MCF 10A (cell line): Measurements from ENCODE around the gene STN1. TPM values are rescaled to one million over a fixed set of nuclear protein-coding genes. Genes with fewer than 3 reads are reported as not detected.

Experiments
- BruUV-seq: library from RNA; stranded (reverse); fragments of 400-500 nt; replicated peaks from 2 replicates; lab custom pipeline; 2021; lab: Mats Ljungman, UMichigan
- CTCF ChIA-PET: fragments of 300-600 bp; sonication (Branson Sonifier 250); formaldehyde crosslinking; extraction: SDS; loops from one replicate; lab custom pipeline; 2021; ENCODE audit warnings: antibody characterized with exemption, inconsistent platforms; lab: Yijun Ruan, JAX
- POLR2A ChIA-PET: fragments of 300-600, 350-650 bp; sonication (Branson Sonifier 250); formaldehyde crosslinking; extraction: SDS; loops from one replicate; lab custom pipeline; 2020; ENCODE audit warnings: antibody characterized with exemption, inconsistent platforms; lab: Yijun Ruan, JAX
- DNase-seq: peaks from one replicate; pipeline ENCODE4 v3.0.0-alpha.2; 2018; ENCODE audit not compliant: unreplicated experiment
- H3K27ac Mint-ChIP-seq: one replicate; pipeline ENCODE4 v1.8.0; 2022; ENCODE audit warnings: mild to moderate bottlenecking, low read depth, mixed read lengths; ENCODE audit not compliant: unreplicated experiment
- H3K27me3 Mint-ChIP-seq: one replicate; pipeline ENCODE4 v1.8.0; 2022; ENCODE audit warnings: mixed read lengths; ENCODE audit not compliant: insufficient read depth, unreplicated experiment
- H3K36me3 Mint-ChIP-seq: one replicate; pipeline ENCODE4 v1.8.0; 2022; ENCODE audit warnings: mild to moderate bottlenecking, moderate library complexity, mixed read lengths; ENCODE audit not compliant: insufficient read depth, unreplicated experiment
- H3K4me1 Mint-ChIP-seq: one replicate; pipeline ENCODE4 v1.8.0; 2022; ENCODE audit warnings: mixed read lengths; ENCODE audit not compliant: insufficient read depth, unreplicated experiment
- H3K4me3 Mint-ChIP-seq: one replicate; pipeline ENCODE4 v1.8.0; 2022; ENCODE audit warnings: mild to moderate bottlenecking, moderate library complexity, mixed read lengths; ENCODE audit not compliant: unreplicated experiment
- H3K9me3 Mint-ChIP-seq: one replicate; pipeline ENCODE4 v1.8.0; 2022; ENCODE audit warnings: mixed read lengths; ENCODE audit not compliant: unreplicated experiment
- intact Hi-C: fragments of 100-400 bp; cut with micrococcal nuclease; formaldehyde crosslinking; loops from 2 replicates; pipeline ENCODE4 v1.14.1; 2022
- total RNA-seq: library from RNA; stranded (reverse); gene quantifications from 2 replicates; pipeline ENCODE4 v1.2.3, GENCODE V29; 2022
- TF ChIP-seq, protein P1 (sequence below): fragments of 200-600 bp; IDR thresholded peaks from one replicate; pipeline ENCODE4 v1.8.0; 2022; ENCODE audit warnings: antibody characterized with exemption, mild to moderate bottlenecking; ENCODE audit not compliant: unreplicated experiment

STN1 gene
- total RNA-seq, 1 experiment from 2014 or later, result 46.7 TPM

DNA sequence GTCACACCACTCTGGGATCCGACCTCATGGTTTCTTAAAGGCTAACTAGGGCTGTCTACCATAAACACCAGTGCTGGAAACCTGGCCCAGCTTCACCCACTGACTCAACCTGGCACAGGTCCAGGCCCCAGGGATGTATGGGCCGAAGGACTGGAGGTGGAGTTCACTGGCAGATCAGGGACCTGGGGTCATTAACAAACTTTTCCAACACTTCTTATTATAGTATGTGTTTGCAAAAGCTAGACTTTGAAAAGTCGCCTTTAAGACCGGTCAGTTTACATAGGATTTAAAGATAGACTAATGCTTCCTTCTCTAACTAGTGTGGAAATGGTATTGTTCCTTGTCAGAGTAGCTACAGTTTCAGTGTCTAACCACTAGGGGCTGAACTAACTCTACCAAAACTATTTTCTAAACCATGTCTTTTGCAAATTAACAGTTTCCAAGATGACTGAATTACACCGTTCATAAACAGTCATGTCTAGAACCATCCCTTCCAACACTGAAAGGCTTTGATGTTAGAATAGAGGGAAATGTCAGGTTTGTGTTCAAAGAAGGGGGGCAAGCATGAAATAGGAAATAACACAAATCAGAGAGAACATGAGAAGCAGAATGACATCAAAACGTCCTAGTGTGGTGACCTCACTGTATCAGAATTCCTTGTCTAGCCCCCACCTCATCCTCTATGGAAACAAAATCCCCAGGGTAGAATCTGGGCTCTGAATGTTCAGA is 29.7 kb downstream of the STN1 start:
- TSS peak; percentile 41 for BruUV-seq
- ChIA-PET POLR2A (interaction anchor here (0.6 to 13.6 kb wide), 33 partner anchors 9 to 388 kb away, joined by 3 to 315 read pairs (median 4); partner anchors contain the start of genes SFR1, SLK and STN1), CTCF (interaction anchor here (0.5 to 8.6 kb wide), 43 partner anchors 11 to 238 kb away, joined by 3 to 203 read pairs (median 4); partner anchors contain the start of gene SFR1)
- peak overlapping the region; percentile 1 for H3K4me3 Mint-ChIP-seq
- intact Hi-C loops, result loop anchor here (1.0 to 10.0 kb wide), 8 partner anchors 30 to 447 kb away; partner anchors contain the start of genes ITPRIP and STN1
- no peaks in the 10 kb centered on the region for H3K27me3 Mint-ChIP-seq
- peak overlapping the region; percentile 73 for H3K27ac Mint-ChIP-seq
- H3K36me3 Mint-ChIP-seq, result peaks cover 71% of the 10 kb centered on the region
- DNase-seq, result peak; percentile 95
- H3K4me1 Mint-ChIP-seq, result peaks cover 23% of the 10 kb centered on the region
- H3K9me3 Mint-ChIP-seq, result no peaks in the 10 kb centered on the region
- TF ChIP-seq, protein P1, sequence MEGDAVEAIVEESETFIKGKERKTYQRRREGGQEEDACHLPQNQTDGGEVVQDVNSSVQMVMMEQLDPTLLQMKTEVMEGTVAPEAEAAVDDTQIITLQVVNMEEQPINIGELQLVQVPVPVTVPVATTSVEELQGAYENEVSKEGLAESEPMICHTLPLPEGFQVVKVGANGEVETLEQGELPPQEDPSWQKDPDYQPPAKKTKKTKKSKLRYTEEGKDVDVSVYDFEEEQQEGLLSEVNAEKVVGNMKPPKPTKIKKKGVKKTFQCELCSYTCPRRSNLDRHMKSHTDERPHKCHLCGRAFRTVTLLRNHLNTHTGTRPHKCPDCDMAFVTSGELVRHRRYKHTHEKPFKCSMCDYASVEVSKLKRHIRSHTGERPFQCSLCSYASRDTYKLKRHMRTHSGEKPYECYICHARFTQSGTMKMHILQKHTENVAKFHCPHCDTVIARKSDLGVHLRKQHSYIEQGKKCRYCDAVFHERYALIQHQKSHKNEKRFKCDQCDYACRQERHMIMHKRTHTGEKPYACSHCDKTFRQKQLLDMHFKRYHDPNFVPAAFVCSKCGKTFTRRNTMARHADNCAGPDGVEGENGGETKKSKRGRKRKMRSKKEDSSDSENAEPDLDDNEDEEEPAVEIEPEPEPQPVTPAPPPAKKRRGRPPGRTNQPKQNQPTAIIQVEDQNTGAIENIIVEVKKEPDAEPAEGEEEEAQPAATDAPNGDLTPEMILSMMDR, result peak; percentile 80

DNA sequence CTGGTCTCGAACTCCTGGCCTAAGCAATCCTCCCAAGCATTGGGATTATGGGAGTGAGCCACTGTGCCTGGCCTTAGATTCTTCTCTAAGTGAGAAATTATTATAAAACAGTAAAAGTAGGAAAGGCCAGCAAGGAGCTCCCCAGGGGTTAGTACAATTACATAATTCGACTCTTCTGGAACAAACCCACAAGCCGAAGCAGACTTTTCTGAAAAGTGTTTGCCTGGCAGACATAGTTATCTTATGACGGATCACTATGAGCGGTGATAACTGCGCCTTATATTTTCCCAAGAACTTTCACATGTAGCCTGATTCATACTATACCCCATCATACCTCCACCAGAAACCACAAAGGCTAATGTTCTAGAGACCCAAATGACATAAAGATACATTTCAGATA is 32.4 kb downstream of the STN1 start:
- BruUV-seq, result no TSS peak
- no peak for DNase-seq
- ChIA-PET CTCF (interaction anchor here (0.7 to 8.6 kb wide), 33 partner anchors 8 to 951 kb away, joined by 3 to 203 read pairs (median 4); no protein-coding TSS in a partner anchor), POLR2A (interaction anchor here (0.6 to 13.6 kb wide), 17 partner anchors 9 to 232 kb away, joined by 3 to 315 read pairs (median 4); partner anchors contain the start of gene SLK)
- intact Hi-C loops, result loop anchor here (2.0 to 10.0 kb wide), 2 partner anchors 287 to 449 kb away; partner anchors contain the start of gene ITPRIP
- TF ChIP-seq, protein P1, result no peak
- no peak overlapping the region for H3K4me3 Mint-ChIP-seq
- no peak overlapping the region for H3K27ac Mint-ChIP-seq
- peaks cover 72% of the 10 kb centered on the region for H3K36me3 Mint-ChIP-seq
- no peaks in the 10 kb centered on the region for H3K27me3 Mint-ChIP-seq
- H3K4me1 Mint-ChIP-seq, result peaks cover 41% of the 10 kb centered on the region
- H3K9me3 Mint-ChIP-seq, result no peaks in the 10 kb centered on the region

DNA sequence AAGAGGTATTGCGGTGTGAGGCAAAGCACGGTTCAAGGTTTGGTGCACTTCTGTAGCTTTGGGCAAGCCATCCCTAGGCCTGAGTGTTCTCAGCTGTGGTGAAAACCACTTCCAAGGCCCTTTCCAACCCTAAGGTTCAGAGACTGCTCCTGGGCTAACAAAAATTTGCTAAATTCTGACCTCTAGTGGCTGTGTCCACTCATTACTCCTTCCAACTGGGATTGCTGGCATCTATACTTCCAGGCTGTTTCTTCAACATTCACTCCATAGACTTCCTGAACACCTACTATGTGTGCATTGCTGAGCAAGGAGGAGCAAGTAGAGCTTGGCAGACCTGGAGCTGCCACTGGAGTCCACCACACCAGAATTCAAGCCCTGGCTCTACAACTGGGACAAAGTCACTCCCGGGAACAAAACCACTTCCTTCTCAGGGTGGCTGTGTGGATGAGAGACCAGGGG is 33.3 kb downstream of the STN1 start:
- peaks cover 38% of the 10 kb centered on the region for H3K4me1 Mint-ChIP-seq
- H3K9me3 Mint-ChIP-seq, result no peaks in the 10 kb centered on the region
- ChIA-PET POLR2A (interaction anchor here (0.5 to 13.6 kb wide), 12 partner anchors 10 to 175 kb away, joined by 3 to 315 read pairs (median 5); partner anchors contain the start of gene SLK), CTCF (interaction anchor here (0.5 to 8.6 kb wide), 37 partner anchors 9 to 329 kb away, joined by 3 to 203 read pairs (median 3); no protein-coding TSS in a partner anchor)
- no peak overlapping the region for H3K27ac Mint-ChIP-seq
- DNase-seq, result peak; percentile 73
- H3K4me3 Mint-ChIP-seq, result no peak overlapping the region
- H3K36me3 Mint-ChIP-seq, result peaks cover 67% of the 10 kb centered on the region
- no TSS peak for BruUV-seq
- TF ChIP-seq, protein P1, result peak; percentile 67
- intact Hi-C loops, result loop anchor here (1.0 to 10.0 kb wide), 4 partner anchors 25 to 450 kb away; partner anchors contain the start of gene ITPRIP
- no peaks in the 10 kb centered on the region for H3K27me3 Mint-ChIP-seq
